Fibroblast of villous mesenchyme (primary cell): ENCODE data around the gene KYNU. TPM values are rescaled to one million over a fixed set of nuclear protein-coding genes. Genes with fewer than 3 reads are reported as not detected.
"Not testable (repeated sequence)": the region's sequence is repeated elsewhere in the genome, so short reads cannot be mapped to it uniquely, and the experiment has no call there.

Experiments
- DNase-seq: peaks from one replicate; pipeline ENCODE4 v3.0.0-alpha.2; 2010; ENCODE audit warnings: low read depth
- H3K4me3 ChIP-seq: 2 replicates; pipeline ENCODE4 v1.5.1; 2011; ENCODE audit warnings: low read depth, mild to moderate bottlenecking, low read length
- CTCF ChIP-seq: IDR thresholded peaks from 2 replicates; pipeline ENCODE4 v1.5.1; 2012; ENCODE audit warnings: low read depth, mild to moderate bottlenecking, low read length; ENCODE audit not compliant: insufficient read depth
- total RNA-seq: library from RNA; depleted of rRNA; stranded (reverse); fragments of >200 nt; gene quantifications from 2 replicates; pipeline ENCODE4 v1.2.3, GENCODE V29; 2012

KYNU gene
- total RNA-seq, 1 donor: 0.43 TPM

GRCh38 chr2:143015656-143016055 is 138.2 kb downstream of the KYNU start:
- no peak overlapping the region for H3K4me3 ChIP-seq
- DNase-seq: no peak
- TF ChIP-seq CTCF: no peak

- no peak for TF ChIP-seq CTCF
- H3K4me3 ChIP-seq: no peak overlapping the region
- DNase-seq: no peak
Observed at GRCh38 chr2:143026411-143027054, 149.1 kb downstream of the KYNU start.

GRCh38 chr2:143029141-143029540 is 151.7 kb downstream of the KYNU start:
- DNase-seq: no peak
- no peak for TF ChIP-seq CTCF
- no peak overlapping the region for H3K4me3 ChIP-seq

GRCh38 chr2:143030127-143030526 is 152.7 kb downstream of the KYNU start:
- DNase-seq: no peak
- no peak for TF ChIP-seq CTCF
- H3K4me3 ChIP-seq: no peak overlapping the region

- peak; percentile 96 for TF ChIP-seq CTCF
- no peak overlapping the region for H3K4me3 ChIP-seq
- DNase-seq: peak; percentile 84
Observed at GRCh38 chr2:143034292-143035074, 157.0 kb downstream of the KYNU start.

- H3K4me3 ChIP-seq: no peak overlapping the region
- TF ChIP-seq CTCF: no peak
- DNase-seq: no peak
Observed at GRCh38 chr2:143051465-143051864, 174.0 kb downstream of the KYNU start.

GRCh38 chr2:143053437-143053836 is 176.0 kb downstream of the KYNU start:
- not testable (repeated sequence) for H3K4me3 ChIP-seq, DNase-seq
